ENCODE results near the gene NR4A2. TPM values are rescaled to one million over a fixed set of nuclear protein-coding genes. Genes with fewer than 3 reads are reported as not detected.

The NR4A2 gene
- total RNA-seq, 1 donor from 2014 or later: 8.3 TPM

- no peak overlapping the region for H3K27ac Mint-ChIP-seq
- no peak overlapping the region for H3K4me3 Mint-ChIP-seq (ENCODE audit: low read depth)
These were observed 3.2 kb downstream of the NR4A2 start for GRCh38 chr2:156329031-156329926.

GRCh38 chr2:156327835-156328695 is 4.5 kb downstream of the NR4A2 start:
- no peak overlapping the region for H3K4me3 Mint-ChIP-seq (ENCODE audit: low read depth)
- H3K27me3 Mint-ChIP-seq: peaks cover 33% of the 10 kb centered on the region
- no peaks in the 10 kb centered on the region for H3K9me3 Mint-ChIP-seq (ENCODE audit: low read depth)
- DNase-seq (ENCODE audit: low spot score, unreplicated experiment): no peak
- TF ChIP-seq CTCF (IDR thresholded peaks at IDR 0.05; ENCODE audit: unreplicated experiment): no peak
- H3K27ac Mint-ChIP-seq: no peak overlapping the region
- H3K36me3 Mint-ChIP-seq (ENCODE audit: insufficient read depth): peaks cover 48% of the 10 kb centered on the region
- H3K4me1 Mint-ChIP-seq (ENCODE audit: low read depth): peaks cover 11% of the 10 kb centered on the region

More at GRCh38 chr2:156329031-156329926, 3.2 kb downstream of the NR4A2 start:
- peaks cover 39% of the 10 kb centered on the region for H3K36me3 Mint-ChIP-seq (ENCODE audit: insufficient read depth)
- DNase-seq (ENCODE audit: low spot score, unreplicated experiment): no peak
- peaks cover 22% of the 10 kb centered on the region for H3K27me3 Mint-ChIP-seq
- H3K4me1 Mint-ChIP-seq (ENCODE audit: low read depth): peaks cover 15% of the 10 kb centered on the region
- no peak for TF ChIP-seq CTCF (IDR thresholded peaks at IDR 0.05; ENCODE audit: unreplicated experiment)
- H3K9me3 Mint-ChIP-seq (ENCODE audit: low read depth): no peaks in the 10 kb centered on the region

- Mint-ChIP-seq H3K9me3 (ENCODE audit: low read depth) (no peaks in the 10 kb centered on the region), H3K4me3 (ENCODE audit: low read depth) (no peak overlapping the region), H3K36me3 (ENCODE audit: insufficient read depth) (peaks cover 53% of the 10 kb centered on the region), H3K4me1 (ENCODE audit: low read depth) (peaks cover 10% of the 10 kb centered on the region), H3K27me3 (peaks cover 48% of the 10 kb centered on the region), H3K27ac (no peak overlapping the region)
- DNase-seq (ENCODE audit: low spot score, unreplicated experiment): no peak
- no peak for TF ChIP-seq CTCF (IDR thresholded peaks at IDR 0.05; ENCODE audit: unreplicated experiment)
These were observed 5.9 kb downstream of the NR4A2 start for GRCh38 chr2:156326526-156327095.

- no peak for TF ChIP-seq CTCF (IDR thresholded peaks at IDR 0.05; ENCODE audit: unreplicated experiment)
- Mint-ChIP-seq H3K9me3 (ENCODE audit: low read depth) (no peaks in the 10 kb centered on the region), H3K36me3 (ENCODE audit: insufficient read depth) (peaks cover 56% of the 10 kb centered on the region), H3K4me3 (ENCODE audit: low read depth) (no peak overlapping the region), H3K27me3 (peaks cover 55% of the 10 kb centered on the region), H3K4me1 (ENCODE audit: low read depth) (peaks cover 10% of the 10 kb centered on the region), H3K27ac (no peak overlapping the region)
- no peak for DNase-seq (ENCODE audit: low spot score, unreplicated experiment)
These were observed 6.6 kb downstream of the NR4A2 start for GRCh38 chr2:156325688-156326525.

All from progenitor cell of endocrine pancreas (in vitro differentiated cells).